Measurements from ENCODE around the gene CRYBA2. TPM values are rescaled to one million over a fixed set of nuclear protein-coding genes. Genes with fewer than 3 reads are reported as not detected.

The CRYBA2 gene
- total RNA-seq, 4 donors from 2014 or later, result 5.6 TPM; not detected in 3

DNA sequence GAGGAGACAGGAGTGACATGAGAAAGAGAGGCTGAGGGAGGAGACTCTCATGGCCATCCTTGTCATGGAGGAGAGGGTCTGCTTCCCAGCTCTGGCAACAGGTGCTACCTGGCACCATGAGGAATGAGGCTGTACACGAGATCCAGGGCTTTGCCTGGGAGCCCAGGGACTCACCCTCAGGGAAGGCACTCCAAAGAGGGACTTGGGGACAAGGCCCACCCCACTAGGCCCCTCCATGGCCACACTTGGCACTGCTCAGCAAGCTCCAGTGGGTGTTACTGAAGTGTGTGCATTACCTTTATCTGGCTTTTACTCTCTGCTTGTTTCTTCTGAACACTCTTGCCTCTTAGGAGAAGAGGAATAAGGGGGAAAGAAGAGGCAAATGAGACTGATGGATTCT lies 45.4 kb upstream of the CRYBA2 start:
- Histone ChIP-seq H3K4me1 (peaks cover 0 to 9% (median 0%) of the 10 kb centered on the region in 4 donors), H3K9me3 (no peaks in the 10 kb centered on the region), H3K4me3 (no peak overlapping the region), H3K36me3 (no peaks in the 10 kb centered on the region), H3K27me3 (peaks cover 45% of the 10 kb centered on the region), H3K27ac (no peak overlapping the region)
- TF ChIP-seq POLR2AphosphoS5 (IDR thresholded peaks at IDR 0.05), result no peak
- TF ChIP-seq, protein P1, sequence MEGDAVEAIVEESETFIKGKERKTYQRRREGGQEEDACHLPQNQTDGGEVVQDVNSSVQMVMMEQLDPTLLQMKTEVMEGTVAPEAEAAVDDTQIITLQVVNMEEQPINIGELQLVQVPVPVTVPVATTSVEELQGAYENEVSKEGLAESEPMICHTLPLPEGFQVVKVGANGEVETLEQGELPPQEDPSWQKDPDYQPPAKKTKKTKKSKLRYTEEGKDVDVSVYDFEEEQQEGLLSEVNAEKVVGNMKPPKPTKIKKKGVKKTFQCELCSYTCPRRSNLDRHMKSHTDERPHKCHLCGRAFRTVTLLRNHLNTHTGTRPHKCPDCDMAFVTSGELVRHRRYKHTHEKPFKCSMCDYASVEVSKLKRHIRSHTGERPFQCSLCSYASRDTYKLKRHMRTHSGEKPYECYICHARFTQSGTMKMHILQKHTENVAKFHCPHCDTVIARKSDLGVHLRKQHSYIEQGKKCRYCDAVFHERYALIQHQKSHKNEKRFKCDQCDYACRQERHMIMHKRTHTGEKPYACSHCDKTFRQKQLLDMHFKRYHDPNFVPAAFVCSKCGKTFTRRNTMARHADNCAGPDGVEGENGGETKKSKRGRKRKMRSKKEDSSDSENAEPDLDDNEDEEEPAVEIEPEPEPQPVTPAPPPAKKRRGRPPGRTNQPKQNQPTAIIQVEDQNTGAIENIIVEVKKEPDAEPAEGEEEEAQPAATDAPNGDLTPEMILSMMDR (IDR thresholded peaks at IDR 0.05), result no peak
- no peak for TF ChIP-seq EP300 (IDR thresholded peaks at IDR 0.05; ENCODE audit: low read depth)
- no peak for DNase-seq
- WGBS, 2 donors (ENCODE audit: low coverage in 1 of 2), result 10% methylated on average over 1 of the region's 1 CpG; no CpG with 5 or more reads in 1 of the 2 donors
- intact Hi-C loops (cut with DNase I; ENCODE audit: low total_unique reads) (no loop called here), in situ Hi-C loops (cut with MboI; ENCODE audit: low pct_ligation_motif_present in 1 of 4, low pct_unique_long_range_greater_than_20kb in 1 of 4, low sequenced_read_pairs in 3 of 4) (loop anchor here in 2 of 4 donors (25.0 kb wide), 1 partner anchor 274 kb away; the partner anchor contains the start of gene PTPRN (in 2 of the 2))

DNA sequence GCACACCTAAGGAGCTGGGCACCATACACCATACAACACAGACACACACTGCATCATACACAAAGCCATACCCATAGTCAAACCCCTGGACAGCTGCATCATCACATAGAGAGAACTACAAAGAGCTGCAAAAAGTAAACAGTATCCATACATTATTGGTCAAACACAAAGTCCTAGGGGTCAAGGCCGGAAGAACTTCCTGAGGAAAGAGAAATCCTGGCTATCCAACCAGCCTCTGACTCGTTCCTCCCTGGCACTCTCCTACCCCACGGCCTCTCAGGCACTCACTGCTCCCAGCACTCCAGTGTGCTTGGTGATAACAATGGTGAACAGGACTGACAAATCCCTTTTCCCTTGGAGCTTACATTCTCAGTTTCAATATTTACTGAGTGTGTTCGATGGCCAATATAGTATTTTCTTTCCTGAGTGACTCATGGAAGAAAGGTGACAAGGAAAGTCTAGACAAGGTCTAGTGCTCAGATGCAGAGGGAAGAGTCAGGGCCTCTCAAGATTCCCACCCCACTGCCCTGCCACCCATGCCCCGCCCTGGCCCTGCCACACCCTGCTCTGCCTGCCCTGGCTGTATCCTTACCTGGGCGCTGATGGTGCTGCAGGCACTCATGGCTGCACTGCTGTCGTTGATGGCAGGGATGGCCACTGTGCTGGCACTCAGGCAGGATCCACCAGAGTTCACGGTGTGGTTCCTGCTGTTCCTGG lies 44.7 kb upstream of the CRYBA2 start:
- Histone ChIP-seq H3K27me3 (peaks cover 42% of the 10 kb centered on the region), H3K4me1 (peaks cover 0 to 9% (median 0%) of the 10 kb centered on the region in 4 donors), H3K36me3 (no peaks in the 10 kb centered on the region), H3K27ac (no peak overlapping the region), H3K9me3 (no peaks in the 10 kb centered on the region), H3K4me3 (no peak overlapping the region)
- peak; percentile 33 for DNase-seq
- no peak for TF ChIP-seq POLR2A (IDR thresholded peaks at IDR 0.05)
- in situ Hi-C loops (cut with MboI; ENCODE audit: low pct_ligation_motif_present in 1 of 4, low pct_unique_long_range_greater_than_20kb in 1 of 4, low sequenced_read_pairs in 3 of 4), result loop anchor here in 2 of 4 donors (25.0 kb wide), 1 partner anchor 274 kb away; the partner anchor contains the start of gene PTPRN (in 2 of the 2)
- intact Hi-C loops (cut with DNase I; ENCODE audit: low total_unique reads), result no loop called here
- WGBS, 2 donors (ENCODE audit: low coverage in 1 of 2), result 42% methylated on average over 8 of the region's 8 CpGs; no CpG with 5 or more reads in 1 of the 2 donors

GRCh38 chr2:219035942-219036341 lies 42.7 kb upstream of the CRYBA2 start:
- in situ Hi-C loops (cut with MboI; ENCODE audit: low pct_ligation_motif_present in 1 of 4, low pct_unique_long_range_greater_than_20kb in 1 of 4, low sequenced_read_pairs in 3 of 4), result loop anchor here in 2 of 4 donors (25.0 kb wide), 1 partner anchor 276 kb away; the partner anchor contains the start of gene PTPRN (in 2 of the 2)
- Histone ChIP-seq H3K36me3 (no peaks in the 10 kb centered on the region), H3K27ac (no peak overlapping the region), H3K27me3 (peaks cover 29% of the 10 kb centered on the region), H3K4me3 (no peak overlapping the region), H3K9me3 (no peaks in the 10 kb centered on the region), H3K4me1 (peaks cover 0 to 2% (median 0%) of the 10 kb centered on the region in 4 donors)
- no peak for TF ChIP-seq EP300 (IDR thresholded peaks at IDR 0.05; ENCODE audit: low read depth)
- TF ChIP-seq, protein P1 (IDR thresholded peaks at IDR 0.05), result no peak
- TF ChIP-seq POLR2A (IDR thresholded peaks at IDR 0.05), result no peak
- no peak for TF ChIP-seq POLR2AphosphoS5 (IDR thresholded peaks at IDR 0.05)
- WGBS, 2 donors (ENCODE audit: low coverage in 1 of 2), result 88% methylated on average over 2 of the region's 2 CpGs; no CpG with 5 or more reads in 1 of the 2 donors
- intact Hi-C loops (cut with DNase I; ENCODE audit: low total_unique reads), result no loop called here
- DNase-seq, result no peak

DNA sequence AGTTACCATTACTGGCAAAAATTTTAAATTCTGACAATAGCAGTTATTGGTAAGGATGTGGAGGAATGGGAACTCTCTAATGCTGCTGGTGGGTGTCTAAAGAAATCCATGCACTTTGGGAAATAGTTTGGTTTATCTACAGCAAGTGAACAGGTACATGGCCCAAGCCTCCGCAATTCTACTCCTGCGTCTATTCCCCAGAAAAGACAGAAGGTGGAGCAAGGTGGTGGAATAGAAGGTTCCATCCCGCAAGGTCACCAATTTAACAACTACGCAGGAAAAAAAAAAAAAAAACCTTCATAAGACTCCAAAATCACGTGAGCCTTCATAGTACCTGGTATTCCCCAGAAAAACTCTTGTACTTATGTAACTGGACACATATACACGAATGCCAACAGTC lies 41.6 kb upstream of the CRYBA2 start:
- TF ChIP-seq, protein P1 (IDR thresholded peaks at IDR 0.05), result peak in 1 of 5 experiments; percentile 24
- TF ChIP-seq EP300 (IDR thresholded peaks at IDR 0.05; ENCODE audit: low read depth), result no peak
- no peak for TF ChIP-seq POLR2AphosphoS5 (IDR thresholded peaks at IDR 0.05)
- TF ChIP-seq POLR2A (IDR thresholded peaks at IDR 0.05), result no peak
- Histone ChIP-seq H3K27ac (no peak overlapping the region), H3K4me3 (no peak overlapping the region), H3K4me1 (no peaks in the 10 kb centered on the region), H3K36me3 (no peaks in the 10 kb centered on the region), H3K27me3 (peaks cover 18% of the 10 kb centered on the region), H3K9me3 (no peaks in the 10 kb centered on the region)
- DNase-seq, result no peak
- 41 to 42% methylated on average over 5 to 6 of the region's 6 CpGs for WGBS, 2 donors (ENCODE audit: low coverage in 1 of 2)
- in situ Hi-C loops (cut with MboI; ENCODE audit: low pct_ligation_motif_present in 1 of 4, low pct_unique_long_range_greater_than_20kb in 1 of 4, low sequenced_read_pairs in 3 of 4), result loop anchor here in 2 of 4 donors (25.0 kb wide), 1 partner anchor 277 kb away; the partner anchor contains the start of gene PTPRN (in 2 of the 2)
- intact Hi-C loops (cut with DNase I; ENCODE audit: low total_unique reads), result no loop called here
